GM23338 (cell line): ENCODE measurements around the gene LIPM. TPM values are rescaled to one million over a fixed set of nuclear protein-coding genes. Genes with fewer than 3 reads are reported as not detected.

ENCODE experiments used
- ATAC-seq: fragments of 200-7000 bp; cut with Tn5 transposase; 3 replicates; pipeline ENCODE4 v1.9.1; 2020
- DNase-seq: peaks from one replicate; pipeline ENCODE4 v3.0.0-alpha.2; 2015; ENCODE audit warnings: low spot score
- H2AFZ ChIP-seq: fragments of 200-600 bp; sonication (generic); 2 replicates; pipeline ENCODE4 v1.8.0; 2016; ENCODE audit warnings: antibody characterized with exemption, mild to moderate bottlenecking, moderate library complexity
- H3F3A ChIP-seq: fragments of 200-600 bp; sonication (generic); replicated peaks from 2 replicates; pipeline ENCODE4 v1.8.0; 2017; ENCODE audit warnings: antibody characterized with exemption, mixed run types, low read depth
- H3K27ac ChIP-seq: fragments of 200-600 bp; sonication (generic); 2 replicates; pipeline ENCODE4 v1.6.1; 2016; ENCODE audit warnings: low read depth
- H3K27me3 ChIP-seq: fragments of 200-600 bp; sonication (generic); 2 replicates; pipeline ENCODE4 v1.8.0; 2016; ENCODE audit warnings: mild to moderate bottlenecking, mixed run types, moderate library complexity; ENCODE audit not compliant: insufficient read depth
- H3K36me3 ChIP-seq: fragments of 200-600 bp; sonication (generic); 2 replicates; pipeline ENCODE4 v1.8.0; 2016; ENCODE audit warnings: mild to moderate bottlenecking; ENCODE audit not compliant: insufficient read depth
- H3K4me1 ChIP-seq: fragments of 200-600 bp; sonication (generic); 2 replicates; pipeline ENCODE4 v1.8.0; 2016; ENCODE audit warnings: mild to moderate bottlenecking, moderate library complexity; ENCODE audit not compliant: insufficient read depth
- H3K4me2 ChIP-seq: fragments of 200-600 bp; sonication (generic); 2 replicates; pipeline ENCODE4 v1.7.1; 2017; ENCODE audit warnings: mixed run types
- H3K4me3 ChIP-seq: fragments of 200-600 bp; sonication (generic); 2 replicates; pipeline ENCODE4 v1.6.1; 2016; ENCODE audit warnings: mixed run types
- H3K79me2 ChIP-seq: fragments of 200-600 bp; sonication (generic); replicated peaks from 2 replicates; pipeline ENCODE4 v1.8.0; 2017; ENCODE audit warnings: mild to moderate bottlenecking; ENCODE audit not compliant: insufficient read depth
- H3K9me2 ChIP-seq: fragments of 200-600 bp; sonication (generic); 2 replicates; pipeline ENCODE4 v1.8.0; 2017; ENCODE audit not compliant: insufficient read depth
- H4K20me1 ChIP-seq: fragments of 200-600 bp; sonication (generic); replicated peaks from 2 replicates; pipeline ENCODE4 v1.8.0; 2017; ENCODE audit warnings: mild to moderate bottlenecking; ENCODE audit not compliant: insufficient read depth
- H3K27ac Mint-ChIP-seq: 2 replicates; pipeline ENCODE4 v1.8.0; 2020; ENCODE audit warnings: inconsistent platforms, mild to moderate bottlenecking, moderate library complexity, mixed read lengths
- H3K27me3 Mint-ChIP-seq: 3 replicates; pipeline ENCODE4 v1.8.0; 2022; ENCODE audit warnings: low read depth, mild to moderate bottlenecking, moderate library complexity, mixed read lengths, inconsistent platforms; ENCODE audit not compliant: insufficient read depth, poor library complexity
- H3K36me3 Mint-ChIP-seq: 3 replicates; pipeline ENCODE4 v1.8.0; 2021; ENCODE audit warnings: low read depth, mild to moderate bottlenecking, inconsistent platforms, moderate library complexity, mixed read lengths
- H3K4me1 Mint-ChIP-seq: 3 replicates; pipeline ENCODE4 v1.8.0; 2020; ENCODE audit warnings: mild to moderate bottlenecking, inconsistent platforms, mixed read lengths
- H3K4me3 Mint-ChIP-seq: 3 replicates; pipeline ENCODE4 v1.8.0; 2021; ENCODE audit warnings: moderate library complexity, mild to moderate bottlenecking, inconsistent platforms, mixed read lengths
- H3K9me3 Mint-ChIP-seq: 3 replicates; pipeline ENCODE4 v1.8.0; 2020; ENCODE audit warnings: moderate library complexity, mild to moderate bottlenecking, inconsistent platforms, mixed read lengths
- CREB1 ChIP-seq: fragments of 250-450 bp; sonication (Bioruptor Pico); IDR thresholded peaks from 2 replicates; pipeline ENCODE4 v1.5.0; 2020; ENCODE audit warnings: low read depth, mild to moderate bottlenecking, moderate library complexity
- EZH2 ChIP-seq: fragments of 200-600 bp; sonication (generic); IDR thresholded peaks from one replicate; pipeline ENCODE4 v1.8.0; 2017; ENCODE audit warnings: antibody characterized with exemption, mild to moderate bottlenecking, low read depth; ENCODE audit not compliant: unreplicated experiment
- EZH2phosphoT487 ChIP-seq: fragments of 200-600 bp; sonication (generic); IDR thresholded peaks from one replicate; pipeline ENCODE4 v1.8.1; 2018; ENCODE audit warnings: antibody characterized with exemption; ENCODE audit not compliant: unreplicated experiment
- NANOG ChIP-seq: IDR thresholded peaks from 2 replicates; pipeline ENCODE4 v1.6.1; 2016; ENCODE audit warnings: antibody characterized with exemption, borderline replicate concordance
- POLR2AphosphoS5 ChIP-seq: IDR thresholded peaks from 2 replicates; pipeline ENCODE4 v1.6.1; 2016; ENCODE audit warnings: antibody characterized with exemption, low read depth
- STAT1 ChIP-seq: IDR thresholded peaks from one replicate; pipeline ENCODE4 v1.6.1; 2016; ENCODE audit warnings: antibody characterized with exemption; ENCODE audit not compliant: unreplicated experiment
- ZNF114 ChIP-seq: fragments of 250-450 bp; sonication (Bioruptor Pico); IDR thresholded peaks from 2 replicates; pipeline ENCODE4 v1.5.0; 2020; ENCODE audit warnings: mild to moderate bottlenecking, moderate library complexity
- long read RNA-seq: library from polyadenylated mRNA; unstranded; transcript quantifications from one replicate; pipeline ENCODE4 v2.0.0, GENCODE V29; 2020; ENCODE audit not compliant: unreplicated experiment
- polyA plus RNA-seq: library from polyadenylated mRNA; unstranded; fragments of >200 nt; fragmentation: Nextera tagmentation; extraction: Ambion mirVana; gene quantifications from 2 replicates; pipeline ENCODE4 v1.2.1, GENCODE V29; 2016
- total RNA-seq: library from RNA; depleted of rRNA; stranded (reverse); fragments of >200 nt; shearing (Covaris generic); gene quantifications from 2 replicates; pipeline ENCODE4 v1.2.3, GENCODE V29; 2014; rRNA removed
- TF ChIP-seq, protein P1 (sequence below): IDR thresholded peaks from 2 replicates; pipeline ENCODE4 v1.6.1; 2016; ENCODE audit warnings: antibody characterized with exemption
- TF ChIP-seq, protein P2 (sequence below), 2 experiments: fragments of 200-600 bp in 1 of 2; sonication (generic) in 1 of 2; conservative IDR thresholded peaks; 2 replicates each; pipeline versions ENCODE4 v1.5.1 to v1.6.1; 2016 to 2017; ENCODE audit warnings: antibody characterized with exemption in 2 of 2, low read depth in 2 of 2, mild to moderate bottlenecking in 2 of 2, moderate library complexity in 1 of 2
- TF ChIP-seq, protein P3 (sequence below): fragments of 250-450 bp; sonication (Bioruptor Pico); IDR thresholded peaks from 2 replicates; pipeline ENCODE4 v1.5.0; 2020; ENCODE audit warnings: mild to moderate bottlenecking, moderate library complexity

The LIPM gene, protein sequence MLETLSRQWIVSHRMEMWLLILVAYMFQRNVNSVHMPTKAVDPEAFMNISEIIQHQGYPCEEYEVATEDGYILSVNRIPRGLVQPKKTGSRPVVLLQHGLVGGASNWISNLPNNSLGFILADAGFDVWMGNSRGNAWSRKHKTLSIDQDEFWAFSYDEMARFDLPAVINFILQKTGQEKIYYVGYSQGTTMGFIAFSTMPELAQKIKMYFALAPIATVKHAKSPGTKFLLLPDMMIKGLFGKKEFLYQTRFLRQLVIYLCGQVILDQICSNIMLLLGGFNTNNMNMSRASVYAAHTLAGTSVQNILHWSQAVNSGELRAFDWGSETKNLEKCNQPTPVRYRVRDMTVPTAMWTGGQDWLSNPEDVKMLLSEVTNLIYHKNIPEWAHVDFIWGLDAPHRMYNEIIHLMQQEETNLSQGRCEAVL
- total RNA-seq (not detected in 2 replicates), polyA plus RNA-seq (not detected in 2 replicates)
- long read RNA-seq = 0 reads

DNA sequence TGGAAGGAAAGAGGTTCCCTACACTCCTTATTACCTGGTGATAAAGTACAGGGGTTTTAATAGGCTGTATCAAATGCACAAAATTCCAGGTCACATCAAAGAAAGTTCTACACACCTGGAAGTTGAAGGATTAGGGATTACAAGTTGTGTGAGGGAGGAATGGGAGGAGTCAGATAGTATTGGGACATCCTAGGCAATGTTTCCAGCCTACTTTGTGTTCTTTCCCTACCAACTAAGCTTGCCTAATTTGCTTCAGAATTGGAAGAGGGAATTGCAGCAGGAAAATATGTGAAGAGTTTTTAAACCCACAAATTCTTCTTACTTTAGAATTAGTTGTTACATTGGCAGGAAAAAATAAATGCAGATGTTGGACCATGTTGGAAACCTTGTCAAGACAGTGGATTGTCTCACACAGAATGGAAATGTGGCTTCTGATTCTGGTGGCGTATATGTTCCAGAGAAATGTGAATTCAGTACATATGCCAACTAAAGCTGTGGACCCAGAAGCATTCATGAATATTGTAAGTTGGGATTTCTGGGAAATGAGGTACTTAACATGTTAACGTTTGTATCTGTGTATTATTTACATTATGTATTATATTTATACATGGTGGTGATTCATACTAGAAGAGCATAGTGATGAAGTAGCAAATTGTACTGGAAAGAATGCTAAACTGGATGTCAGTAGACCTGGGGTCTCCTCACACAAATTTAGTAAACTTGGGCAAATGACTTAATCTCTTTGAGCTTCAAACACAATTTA, at the start of gene LIPM:
TSS of gene LIPM (plus strand) at position 208 of the 763 bp plus-strand sequence. CDS start at position 375, 167 bp downstream.
- Histone ChIP-seq H3K27ac (no peak within 1 kb of the TSS), H4K20me1 (no peaks in the 10 kb centered on the region), H3K79me2 (no peaks in the 10 kb centered on the region), H2AFZ (no peak within 1 kb of the TSS), H3F3A (no peaks in the 10 kb centered on the region), H3K4me2 (no peak within 1 kb of the TSS), H3K27me3 (no peaks in the 10 kb centered on the region; the same call in 1 of the 2 replicates), H3K4me3 (no peak within 1 kb of the TSS), H3K4me1 (no peaks in the 10 kb centered on the region), H3K36me3 (no peaks in the 10 kb centered on the region), H3K9me2 (no peaks in the 10 kb centered on the region)
- Mint-ChIP-seq H3K4me1 (peaks cover 9% of the 10 kb centered on the region; the same call in 2 of the 3 replicates), H3K36me3 (no peaks in the 10 kb centered on the region), H3K27ac (no peak within 1 kb of the TSS), H3K27me3 (no peaks in the 10 kb centered on the region), H3K4me3 (no peak within 1 kb of the TSS), H3K9me3 (no peaks in the 10 kb centered on the region)
- ATAC-seq (no peak), DNase-seq (no peak)
- TF ChIP-seq EZH2phosphoT487 (no peak), EZH2 (no peak), NANOG (no peak), POLR2AphosphoS5 (no peak), STAT1 (no peak), ZNF114 (CRISPR knock-in tag) (no peak), CREB1 (CRISPR knock-in tag) (no peak)
- TF ChIP-seq, protein P1, sequence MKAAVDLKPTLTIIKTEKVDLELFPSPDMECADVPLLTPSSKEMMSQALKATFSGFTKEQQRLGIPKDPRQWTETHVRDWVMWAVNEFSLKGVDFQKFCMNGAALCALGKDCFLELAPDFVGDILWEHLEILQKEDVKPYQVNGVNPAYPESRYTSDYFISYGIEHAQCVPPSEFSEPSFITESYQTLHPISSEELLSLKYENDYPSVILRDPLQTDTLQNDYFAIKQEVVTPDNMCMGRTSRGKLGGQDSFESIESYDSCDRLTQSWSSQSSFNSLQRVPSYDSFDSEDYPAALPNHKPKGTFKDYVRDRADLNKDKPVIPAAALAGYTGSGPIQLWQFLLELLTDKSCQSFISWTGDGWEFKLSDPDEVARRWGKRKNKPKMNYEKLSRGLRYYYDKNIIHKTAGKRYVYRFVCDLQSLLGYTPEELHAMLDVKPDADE = no peak
- TF ChIP-seq, protein P2, sequence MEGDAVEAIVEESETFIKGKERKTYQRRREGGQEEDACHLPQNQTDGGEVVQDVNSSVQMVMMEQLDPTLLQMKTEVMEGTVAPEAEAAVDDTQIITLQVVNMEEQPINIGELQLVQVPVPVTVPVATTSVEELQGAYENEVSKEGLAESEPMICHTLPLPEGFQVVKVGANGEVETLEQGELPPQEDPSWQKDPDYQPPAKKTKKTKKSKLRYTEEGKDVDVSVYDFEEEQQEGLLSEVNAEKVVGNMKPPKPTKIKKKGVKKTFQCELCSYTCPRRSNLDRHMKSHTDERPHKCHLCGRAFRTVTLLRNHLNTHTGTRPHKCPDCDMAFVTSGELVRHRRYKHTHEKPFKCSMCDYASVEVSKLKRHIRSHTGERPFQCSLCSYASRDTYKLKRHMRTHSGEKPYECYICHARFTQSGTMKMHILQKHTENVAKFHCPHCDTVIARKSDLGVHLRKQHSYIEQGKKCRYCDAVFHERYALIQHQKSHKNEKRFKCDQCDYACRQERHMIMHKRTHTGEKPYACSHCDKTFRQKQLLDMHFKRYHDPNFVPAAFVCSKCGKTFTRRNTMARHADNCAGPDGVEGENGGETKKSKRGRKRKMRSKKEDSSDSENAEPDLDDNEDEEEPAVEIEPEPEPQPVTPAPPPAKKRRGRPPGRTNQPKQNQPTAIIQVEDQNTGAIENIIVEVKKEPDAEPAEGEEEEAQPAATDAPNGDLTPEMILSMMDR (conservative IDR thresholded peaks at IDR 0.05; ENCODE audit: low read depth in 2 of 2) = no peak
- TF ChIP-seq, protein P3, sequence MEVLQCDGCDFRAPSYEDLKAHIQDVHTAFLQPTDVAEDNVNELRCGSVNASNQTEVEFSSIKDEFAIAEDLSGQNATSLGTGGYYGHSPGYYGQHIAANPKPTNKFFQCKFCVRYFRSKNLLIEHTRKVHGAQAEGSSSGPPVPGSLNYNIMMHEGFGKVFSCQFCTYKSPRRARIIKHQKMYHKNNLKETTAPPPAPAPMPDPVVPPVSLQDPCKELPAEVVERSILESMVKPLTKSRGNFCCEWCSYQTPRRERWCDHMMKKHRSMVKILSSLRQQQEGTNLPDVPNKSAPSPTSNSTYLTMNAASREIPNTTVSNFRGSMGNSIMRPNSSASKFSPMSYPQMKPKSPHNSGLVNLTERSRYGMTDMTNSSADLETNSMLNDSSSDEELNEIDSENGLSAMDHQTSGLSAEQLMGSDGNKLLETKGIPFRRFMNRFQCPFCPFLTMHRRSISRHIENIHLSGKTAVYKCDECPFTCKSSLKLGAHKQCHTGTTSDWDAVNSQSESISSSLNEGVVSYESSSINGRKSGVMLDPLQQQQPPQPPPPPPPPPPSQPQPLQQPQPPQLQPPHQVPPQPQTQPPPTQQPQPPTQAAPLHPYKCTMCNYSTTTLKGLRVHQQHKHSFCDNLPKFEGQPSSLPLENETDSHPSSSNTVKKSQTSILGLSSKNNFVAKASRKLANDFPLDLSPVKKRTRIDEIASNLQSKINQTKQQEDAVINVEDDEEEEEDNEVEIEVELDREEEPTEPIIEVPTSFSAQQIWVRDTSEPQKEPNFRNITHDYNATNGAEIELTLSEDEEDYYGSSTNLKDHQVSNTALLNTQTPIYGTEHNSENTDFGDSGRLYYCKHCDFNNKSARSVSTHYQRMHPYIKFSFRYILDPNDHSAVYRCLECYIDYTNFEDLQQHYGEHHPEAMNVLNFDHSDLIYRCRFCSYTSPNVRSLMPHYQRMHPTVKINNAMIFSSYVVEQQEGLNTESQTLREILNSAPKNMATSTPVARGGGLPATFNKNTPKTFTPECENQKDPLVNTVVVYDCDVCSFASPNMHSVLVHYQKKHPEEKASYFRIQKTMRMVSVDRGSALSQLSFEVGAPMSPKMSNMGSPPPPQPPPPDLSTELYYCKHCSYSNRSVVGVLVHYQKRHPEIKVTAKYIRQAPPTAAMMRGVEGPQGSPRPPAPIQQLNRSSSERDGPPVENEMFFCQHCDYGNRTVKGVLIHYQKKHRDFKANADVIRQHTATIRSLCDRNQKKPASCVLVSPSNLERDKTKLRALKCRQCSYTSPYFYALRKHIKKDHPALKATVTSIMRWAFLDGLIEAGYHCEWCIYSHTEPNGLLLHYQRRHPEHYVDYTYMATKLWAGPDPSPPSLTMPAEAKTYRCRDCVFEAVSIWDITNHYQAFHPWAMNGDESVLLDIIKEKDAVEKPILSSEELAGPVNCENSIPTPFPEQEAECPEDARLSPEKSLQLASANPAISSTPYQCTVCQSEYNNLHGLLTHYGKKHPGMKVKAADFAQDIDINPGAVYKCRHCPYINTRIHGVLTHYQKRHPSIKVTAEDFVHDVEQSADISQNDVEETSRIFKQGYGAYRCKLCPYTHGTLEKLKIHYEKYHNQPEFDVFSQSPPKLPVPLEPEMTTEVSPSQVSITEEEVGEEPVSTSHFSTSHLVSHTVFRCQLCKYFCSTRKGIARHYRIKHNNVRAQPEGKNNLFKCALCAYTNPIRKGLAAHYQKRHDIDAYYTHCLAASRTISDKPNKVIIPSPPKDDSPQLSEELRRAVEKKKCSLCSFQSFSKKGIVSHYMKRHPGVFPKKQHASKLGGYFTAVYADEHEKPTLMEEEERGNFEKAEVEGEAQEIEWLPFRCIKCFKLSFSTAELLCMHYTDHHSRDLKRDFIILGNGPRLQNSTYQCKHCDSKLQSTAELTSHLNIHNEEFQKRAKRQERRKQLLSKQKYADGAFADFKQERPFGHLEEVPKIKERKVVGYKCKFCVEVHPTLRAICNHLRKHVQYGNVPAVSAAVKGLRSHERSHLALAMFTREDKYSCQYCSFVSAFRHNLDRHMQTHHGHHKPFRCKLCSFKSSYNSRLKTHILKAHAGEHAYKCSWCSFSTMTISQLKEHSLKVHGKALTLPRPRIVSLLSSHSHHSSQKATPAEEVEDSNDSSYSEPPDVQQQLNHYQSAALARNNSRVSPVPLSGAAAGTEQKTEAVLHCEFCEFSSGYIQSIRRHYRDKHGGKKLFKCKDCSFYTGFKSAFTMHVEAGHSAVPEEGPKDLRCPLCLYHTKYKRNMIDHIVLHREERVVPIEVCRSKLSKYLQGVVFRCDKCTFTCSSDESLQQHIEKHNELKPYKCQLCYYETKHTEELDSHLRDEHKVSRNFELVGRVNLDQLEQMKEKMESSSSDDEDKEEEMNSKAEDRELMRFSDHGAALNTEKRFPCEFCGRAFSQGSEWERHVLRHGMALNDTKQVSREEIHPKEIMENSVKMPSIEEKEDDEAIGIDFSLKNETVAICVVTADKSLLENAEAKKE (CRISPR knock-in tag) = no peak
